ENCODE data around the gene PPIF. TPM values are rescaled to one million over a fixed set of nuclear protein-coding genes. Genes with fewer than 3 reads are reported as not detected.
"Not testable (repeated sequence)": the region's sequence is repeated elsewhere in the genome, so short reads cannot be mapped to it uniquely, and the experiment has no call there.

PPIF gene
- total RNA-seq, 1 donor from 2014 or later, result 173 TPM

GRCh38 chr10:79328737-79329504 is 18.3 kb upstream of the PPIF start:
- intact Hi-C loops (cut with micrococcal nuclease), result no loop called here

GRCh38 chr10:79329529-79329928 is 17.7 kb upstream of the PPIF start:
- intact Hi-C loops (cut with micrococcal nuclease), result no loop called here

- intact Hi-C loops (cut with micrococcal nuclease), result loop anchor here (1.0 kb wide), 4 partner anchors 8 to 114 kb away; partner anchors contain the start of genes PPIF and ZCCHC24
These were observed 16.0 kb upstream of the PPIF start for GRCh38 chr10:79331226-79331625.

GRCh38 chr10:79331709-79332108 is 15.6 kb upstream of the PPIF start:
- intact Hi-C loops (cut with micrococcal nuclease), result loop anchor here (1.0 kb wide), 4 partner anchors 8 to 114 kb away; partner anchors contain the start of genes PPIF and ZCCHC24

- intact Hi-C loops (cut with micrococcal nuclease), result not testable (repeated sequence)
These were observed 14.5 kb upstream of the PPIF start for GRCh38 chr10:79332610-79333315.

- intact Hi-C loops (cut with micrococcal nuclease), result no loop called here
These were observed 13.8 kb upstream of the PPIF start for GRCh38 chr10:79333513-79333912.

GRCh38 chr10:79334573-79334972 is 12.7 kb upstream of the PPIF start:
- intact Hi-C loops (cut with micrococcal nuclease), result no loop called here

GRCh38 chr10:79335094-79335469 is 12.2 kb upstream of the PPIF start:
- intact Hi-C loops (cut with micrococcal nuclease), result no loop called here

GRCh38 chr10:79335470-79336235 is 11.6 kb upstream of the PPIF start:
- intact Hi-C loops (cut with micrococcal nuclease), result no loop called here

- intact Hi-C loops (cut with micrococcal nuclease), result no loop called here
These were observed 11.0 kb upstream of the PPIF start for GRCh38 chr10:79336276-79336675.

GRCh38 chr10:79336739-79337138 is 10.5 kb upstream of the PPIF start:
- intact Hi-C loops (cut with micrococcal nuclease), result no loop called here

- intact Hi-C loops (cut with micrococcal nuclease), result not testable (repeated sequence)
These were observed 9.3 kb upstream of the PPIF start for GRCh38 chr10:79337783-79338469.

- intact Hi-C loops (cut with micrococcal nuclease), result no loop called here
These were observed 8.0 kb upstream of the PPIF start for GRCh38 chr10:79339266-79339665.

- intact Hi-C loops (cut with micrococcal nuclease), result loop anchor here (10.0 kb wide), 2 partner anchors 864 to 1114 kb away; partner anchors contain the start of genes ANXA11 and TSPAN14
These were observed 6.5 kb upstream of the PPIF start for GRCh38 chr10:79340646-79341244.

GRCh38 chr10:79342295-79342761 is 4.9 kb upstream of the PPIF start:
- intact Hi-C loops (cut with micrococcal nuclease), result loop anchor here (10.0 kb wide), 2 partner anchors 862 to 1112 kb away; partner anchors contain the start of genes ANXA11 and TSPAN14

GRCh38 chr10:79342811-79343561 is 4.3 kb upstream of the PPIF start:
- intact Hi-C loops (cut with micrococcal nuclease), result loop anchor here (10.0 kb wide), 2 partner anchors 862 to 1112 kb away; partner anchors contain the start of genes ANXA11 and TSPAN14

- intact Hi-C loops (cut with micrococcal nuclease), result loop anchor here (5.0 to 10.0 kb wide), 6 partner anchors 277 to 1297 kb away; partner anchors contain the start of genes ANXA11, TSPAN14 and ZMIZ1
These were observed 2.6 kb upstream of the PPIF start for GRCh38 chr10:79344502-79345195.

GRCh38 chr10:79345241-79346011 is 1.8 kb upstream of the PPIF start:
- intact Hi-C loops (cut with micrococcal nuclease), result loop anchor here (2.0 to 10.0 kb wide), 8 partner anchors 59 to 1313 kb away; partner anchors contain the start of genes ANXA11, RPS24, TSPAN14 and ZMIZ1
